ENCODE data around the gene HERC3.

GRCh38 chr4:88719381-88719780 is 127.1 kb downstream of the HERC3 start:
- no peak for TF ChIP-seq CTCF (IDR thresholded peaks at IDR 0.05)
- no peak for TF ChIP-seq POLR2A (IDR thresholded peaks at IDR 0.05)
